Measurements from ENCODE around the gene SPATA20. TPM values are rescaled to one million over a fixed set of nuclear protein-coding genes. Genes with fewer than 3 reads are reported as not detected.

Gene SPATA20
- total and polyA plus RNA-seq, 4 donors: 15.6 to 42.4 (median 19.6) TPM

- TF ChIP-seq, protein P1, sequence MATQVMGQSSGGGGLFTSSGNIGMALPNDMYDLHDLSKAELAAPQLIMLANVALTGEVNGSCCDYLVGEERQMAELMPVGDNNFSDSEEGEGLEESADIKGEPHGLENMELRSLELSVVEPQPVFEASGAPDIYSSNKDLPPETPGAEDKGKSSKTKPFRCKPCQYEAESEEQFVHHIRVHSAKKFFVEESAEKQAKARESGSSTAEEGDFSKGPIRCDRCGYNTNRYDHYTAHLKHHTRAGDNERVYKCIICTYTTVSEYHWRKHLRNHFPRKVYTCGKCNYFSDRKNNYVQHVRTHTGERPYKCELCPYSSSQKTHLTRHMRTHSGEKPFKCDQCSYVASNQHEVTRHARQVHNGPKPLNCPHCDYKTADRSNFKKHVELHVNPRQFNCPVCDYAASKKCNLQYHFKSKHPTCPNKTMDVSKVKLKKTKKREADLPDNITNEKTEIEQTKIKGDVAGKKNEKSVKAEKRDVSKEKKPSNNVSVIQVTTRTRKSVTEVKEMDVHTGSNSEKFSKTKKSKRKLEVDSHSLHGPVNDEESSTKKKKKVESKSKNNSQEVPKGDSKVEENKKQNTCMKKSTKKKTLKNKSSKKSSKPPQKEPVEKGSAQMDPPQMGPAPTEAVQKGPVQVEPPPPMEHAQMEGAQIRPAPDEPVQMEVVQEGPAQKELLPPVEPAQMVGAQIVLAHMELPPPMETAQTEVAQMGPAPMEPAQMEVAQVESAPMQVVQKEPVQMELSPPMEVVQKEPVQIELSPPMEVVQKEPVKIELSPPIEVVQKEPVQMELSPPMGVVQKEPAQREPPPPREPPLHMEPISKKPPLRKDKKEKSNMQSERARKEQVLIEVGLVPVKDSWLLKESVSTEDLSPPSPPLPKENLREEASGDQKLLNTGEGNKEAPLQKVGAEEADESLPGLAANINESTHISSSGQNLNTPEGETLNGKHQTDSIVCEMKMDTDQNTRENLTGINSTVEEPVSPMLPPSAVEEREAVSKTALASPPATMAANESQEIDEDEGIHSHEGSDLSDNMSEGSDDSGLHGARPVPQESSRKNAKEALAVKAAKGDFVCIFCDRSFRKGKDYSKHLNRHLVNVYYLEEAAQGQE (IDR thresholded peaks at IDR 0.05): no peak
- TF ChIP-seq TAF1 (conservative IDR thresholded peaks at IDR 0.05) (no peak), YY1 (IDR thresholded peaks at IDR 0.05) (no peak), RAD21 (IDR thresholded peaks at IDR 0.05) (no peak), CTCF (IDR thresholded peaks at IDR 0.05; ENCODE audit: low read depth, low read length, missing input control) (no peak), MAX (IDR thresholded peaks at IDR 0.05) (no peak)
These were observed 19.0 kb upstream of the SPATA20 start (continued) for GRCh38 chr17:50527949-50528474.

GRCh38 chr17:50529849-50530248 lies 17.1 kb upstream of the SPATA20 start:
- no peak for DNase-seq (ENCODE audit: low spot score)
- H3K9me3 ChIP-seq (ENCODE audit: control insufficient read depth in 4 of 4, low read length in 3 of 4): no peaks in the 10 kb centered on the region
- TF ChIP-seq RXRA (IDR thresholded peaks at IDR 0.05) (no peak), MAX (IDR thresholded peaks at IDR 0.05) (no peak), ZBTB33 (IDR thresholded peaks at IDR 0.05) (no peak), YY1 (IDR thresholded peaks at IDR 0.05) (no peak), CTCF (IDR thresholded peaks at IDR 0.05; ENCODE audit: low read depth, low read length, missing input control) (no peak), HNF4G (IDR thresholded peaks at IDR 0.05) (no peak), HNF4A (conservative IDR thresholded peaks at IDR 0.05) (no peak)
- H3K9ac ChIP-seq (ENCODE audit: low read depth in 1 of 2, low read length in 2 of 2): no peak overlapping the region
- WGBS: 92% methylated on average over 7 of the region's 7 CpGs
- peaks cover 1 to 13% (median 6%) of the 10 kb centered on the region in 4 donors for H3K4me1 ChIP-seq (ENCODE audit: control insufficient read depth in 4 of 4, insufficient read depth in 4 of 4, low read length in 3 of 4)
- no peak overlapping the region for H3K4me3 ChIP-seq (ENCODE audit: low read depth in 1 of 3, low read length in 3 of 3)
- H3K27ac ChIP-seq (ENCODE audit: low read depth in 1 of 2, low read length in 2 of 2): no peak overlapping the region
- H3K27me3 ChIP-seq (ENCODE audit: control insufficient read depth in 4 of 4, insufficient read depth in 4 of 4, low read length in 3 of 4): peaks cover 0 to 13% (median 4%) of the 10 kb centered on the region in 4 donors
- no peaks in the 10 kb centered on the region for H3K36me3 ChIP-seq (ENCODE audit: control insufficient read depth in 4 of 4, insufficient read depth in 3 of 4, low read depth in 1 of 4, low read length in 3 of 4)
